ENCODE data around the gene RAD18. TPM values are rescaled to one million over a fixed set of nuclear protein-coding genes. Genes with fewer than 3 reads are reported as not detected.

The RAD18 gene
- polyA plus RNA-seq, 3 donors: 1.9 to 6.9 (median 5.1) TPM

GRCh38 chr3:8836096-8836495, 127.2 kb downstream of the RAD18 start:
- no peak overlapping the region for H3K9ac ChIP-seq (ENCODE audit: insufficient read depth, low read length, poor library complexity, severe bottlenecking)
- no peaks in the 10 kb centered on the region for H3K9me3 Mint-ChIP-seq
- H3K79me2 ChIP-seq (ENCODE audit: insufficient read depth, low read length): no peaks in the 10 kb centered on the region
- no peaks in the 10 kb centered on the region for H3K4me1 Mint-ChIP-seq
- intact Hi-C loops (cut with micrococcal nuclease): no loop called here
- peak overlapping the region in 1 of 7 donors; percentile 2 for H3K27ac Mint-ChIP-seq
- H3K4me1 ChIP-seq (ENCODE audit: control insufficient read depth in 1 of 2, insufficient read depth in 2 of 2, low read length in 2 of 2): no peaks in the 10 kb centered on the region
- no peaks in the 10 kb centered on the region for H3K36me3 ChIP-seq (replicated peaks in 1 of 2; ENCODE audit: control insufficient read depth in 1 of 2, insufficient read depth in 2 of 2, low read length in 2 of 2)
- no peaks in the 10 kb centered on the region for H4K20me1 ChIP-seq (ENCODE audit: insufficient read depth, low read length)
- WGBS (ENCODE audit: insufficient coverage): 85% methylated on average over 1 of the region's 3 CpGs
- no peak for TF ChIP-seq CTCF (IDR thresholded peaks at IDR 0.05)
- H3K4me3 ChIP-seq (replicated peaks in 1 of 3; ENCODE audit: low read depth in 2 of 3, low read length in 3 of 3): no peak overlapping the region
- DNase-seq: no peak
- no peaks in the 10 kb centered on the region for H3K9me3 ChIP-seq (replicated peaks in 1 of 2; ENCODE audit: control insufficient read depth in 1 of 2, insufficient read depth in 1 of 2, low read length in 2 of 2)
- no peak overlapping the region for H3K4me3 Mint-ChIP-seq
- H3K27me3 Mint-ChIP-seq (ENCODE audit: low read depth in 3 of 3): peaks cover 2 to 3% (median 2%) of the 10 kb centered on the region in 3 donors
- no peak overlapping the region for H3K27ac ChIP-seq (ENCODE audit: low read depth in 1 of 2, low read length in 2 of 2)
- H3K27me3 ChIP-seq (ENCODE audit: control insufficient read depth in 2 of 2, insufficient read depth in 2 of 2, low read length in 2 of 2): no peaks in the 10 kb centered on the region
- no peak overlapping the region for H3K4me2 ChIP-seq (replicated peaks; ENCODE audit: extremely low read depth, low read length, poor library complexity, severe bottlenecking)
- H2AFZ ChIP-seq (ENCODE audit: insufficient read depth, low read depth, low read length, poor library complexity, severe bottlenecking): no peak overlapping the region
- H3K36me3 Mint-ChIP-seq: no peaks in the 10 kb centered on the region

- H3K4me3 ChIP-seq (replicated peaks in 1 of 3; ENCODE audit: low read depth in 2 of 3, low read length in 3 of 3): no peak overlapping the region
- no peaks in the 10 kb centered on the region for H3K27me3 ChIP-seq (ENCODE audit: control insufficient read depth in 2 of 2, insufficient read depth in 2 of 2, low read length in 2 of 2)
- no peak overlapping the region for H3K9ac ChIP-seq (ENCODE audit: insufficient read depth, low read length, poor library complexity, severe bottlenecking)
- H3K4me1 ChIP-seq (ENCODE audit: control insufficient read depth in 1 of 2, insufficient read depth in 2 of 2, low read length in 2 of 2): no peaks in the 10 kb centered on the region
- WGBS (ENCODE audit: insufficient coverage): 100% methylated on average over 3 of the region's 4 CpGs
- no peaks in the 10 kb centered on the region for H3K79me2 ChIP-seq (ENCODE audit: insufficient read depth, low read length)
- H3K36me3 Mint-ChIP-seq: no peaks in the 10 kb centered on the region
- no peak for DNase-seq
- H3K36me3 ChIP-seq (replicated peaks in 1 of 2; ENCODE audit: control insufficient read depth in 1 of 2, insufficient read depth in 2 of 2, low read length in 2 of 2): no peaks in the 10 kb centered on the region
- H3K27ac ChIP-seq (ENCODE audit: low read depth in 1 of 2, low read length in 2 of 2): no peak overlapping the region
- no peaks in the 10 kb centered on the region for H4K20me1 ChIP-seq (ENCODE audit: insufficient read depth, low read length)
- H3K4me2 ChIP-seq (replicated peaks; ENCODE audit: extremely low read depth, low read length, poor library complexity, severe bottlenecking): no peak overlapping the region
- no peaks in the 10 kb centered on the region for H3K9me3 Mint-ChIP-seq
- H3K4me1 Mint-ChIP-seq: no peaks in the 10 kb centered on the region
- no peak overlapping the region for H3K27ac Mint-ChIP-seq
- intact Hi-C loops (cut with micrococcal nuclease): no loop called here
- H2AFZ ChIP-seq (ENCODE audit: insufficient read depth, low read depth, low read length, poor library complexity, severe bottlenecking): no peak overlapping the region
- peaks cover 2 to 3% (median 2%) of the 10 kb centered on the region in 3 donors for H3K27me3 Mint-ChIP-seq (ENCODE audit: low read depth in 3 of 3)
- no peak overlapping the region for H3K4me3 Mint-ChIP-seq
- no peak for TF ChIP-seq CTCF (IDR thresholded peaks at IDR 0.05)
- no peaks in the 10 kb centered on the region for H3K9me3 ChIP-seq (replicated peaks in 1 of 2; ENCODE audit: control insufficient read depth in 1 of 2, insufficient read depth in 1 of 2, low read length in 2 of 2)
Observed at GRCh38 chr3:8835385-8835784, 127.9 kb downstream of the RAD18 start.

All from CD14-positive monocyte (primary cell).